HEK293 (cell line): ENCODE measurements around the gene SLFNL1.

Experiments used
- CTCF ChIA-PET: fragments of 350-600 bp; formaldehyde crosslinking; extraction: SDS; loops from one replicate; lab custom pipeline; 2021; ENCODE audit warnings: antibody characterized with exemption; lab: Yijun Ruan, JAX
- POLR2A ChIA-PET: fragments of 300-600 bp; formaldehyde crosslinking; extraction: SDS; loops from one replicate; lab custom pipeline; 2020; ENCODE audit warnings: antibody characterized with exemption, inconsistent platforms; lab: Yijun Ruan, JAX
- H3K27ac ChIP-seq: fragments of 200-500 bp; sonication (Bioruptor generic); 2 replicates; pipeline ENCODE4 v1.5.1; 2014; ENCODE audit warnings: low read depth, low read length, control low read depth, inconsistent platforms; ENCODE audit errors: extremely low read depth
- H3K36me3 ChIP-seq, 2 experiments: fragments of 200-500 bp in 1 of 2; sonication (Bioruptor generic) in 1 of 2; 1 replicate in 1 of 2; 2 replicates in 1 of 2; pipeline ENCODE4 v1.5.1; 2014 to 2017; ENCODE audit warnings: inconsistent platforms in 2 of 2, low read length in 2 of 2; ENCODE audit not compliant: control insufficient read depth in 2 of 2, insufficient read depth in 1 of 2
- H3K4me1 ChIP-seq: fragments of 200-500 bp; sonication (Bioruptor generic); 2 replicates; pipeline ENCODE4 v1.5.1; 2014; ENCODE audit warnings: mild to moderate bottlenecking, low read length, inconsistent platforms; ENCODE audit not compliant: control insufficient read depth, insufficient read depth
- H3K4me3 ChIP-seq: 2 replicates; pipeline ENCODE4 v1.5.1; 2011; ENCODE audit warnings: low read depth, mild to moderate bottlenecking, control low read depth, low read length, moderate library complexity
- H3K9me3 ChIP-seq: fragments of 200-500 bp; sonication (Bioruptor generic); 2 replicates; pipeline ENCODE4 v1.5.1; 2014; ENCODE audit warnings: low read depth, low read length, inconsistent platforms; ENCODE audit not compliant: control insufficient read depth, insufficient read depth
- KLF10 ChIP-seq: fragments of 450-650 bp; IDR thresholded peaks from 2 replicates; pipeline ENCODE4 v1.5.1; 2018; ENCODE audit warnings: missing biosample characterization, mild to moderate bottlenecking, missing genetic modification characterization
- MYNN ChIP-seq: fragments of 450-650 bp; formaldehyde crosslinking; IDR thresholded peaks from 2 replicates; pipeline ENCODE4 v1.5.1; 2016; ENCODE audit warnings: missing biosample characterization, missing genetic modification characterization, borderline replicate concordance
- ZFP41 ChIP-seq: fragments of 450-650 bp; formaldehyde crosslinking; IDR thresholded peaks from 2 replicates; pipeline ENCODE4 v1.5.1; 2016; ENCODE audit warnings: missing biosample characterization, missing genetic modification characterization, borderline replicate concordance
- ZNF114 ChIP-seq: fragments of 450-650 bp; formaldehyde crosslinking; IDR thresholded peaks from 2 replicates; pipeline ENCODE4 v1.5.0; 2017; ENCODE audit warnings: missing biosample characterization, missing genetic modification characterization
- ZNF121 ChIP-seq: fragments of 450-650 bp; formaldehyde crosslinking; IDR thresholded peaks from 2 replicates; pipeline ENCODE4 v1.5.1; 2016; ENCODE audit warnings: missing biosample characterization, missing genetic modification characterization
- ZNF133 ChIP-seq: fragments of 450-650 bp; formaldehyde crosslinking; IDR thresholded peaks from 2 replicates; pipeline ENCODE4 v1.5.1; 2016; ENCODE audit warnings: missing biosample characterization, missing genetic modification characterization
- ZNF155 ChIP-seq: fragments of 450-650 bp; formaldehyde crosslinking; IDR thresholded peaks from 2 replicates; pipeline ENCODE4 v1.5.1; 2016; ENCODE audit warnings: missing biosample characterization, missing genetic modification characterization
- ZNF341 ChIP-seq: fragments of 450-650 bp; formaldehyde crosslinking; IDR thresholded peaks from 2 replicates; pipeline ENCODE4; 2016; ENCODE audit warnings: low read depth, missing biosample characterization, missing genetic modification characterization
- ZNF366 ChIP-seq: fragments of 450-650 bp; formaldehyde crosslinking; conservative IDR thresholded peaks from 2 replicates; pipeline ENCODE4 v1.5.1; 2016; ENCODE audit warnings: missing biosample characterization, missing genetic modification characterization
- ZNF473 ChIP-seq: fragments of 450-650 bp; formaldehyde crosslinking; IDR thresholded peaks from 2 replicates; pipeline ENCODE4 v1.5.1; 2017; ENCODE audit warnings: missing biosample characterization, missing genetic modification characterization
- ZNF513 ChIP-seq: fragments of 450-650 bp; IDR thresholded peaks from 2 replicates; pipeline ENCODE4 v1.5.1; 2018; ENCODE audit warnings: missing biosample characterization, missing genetic modification characterization
- ZNF560 ChIP-seq: fragments of 450-650 bp; formaldehyde crosslinking; IDR thresholded peaks from 2 replicates; pipeline ENCODE4 v1.5.1; 2017; ENCODE audit warnings: missing biosample characterization, missing genetic modification characterization, borderline replicate concordance
- ZNF626 ChIP-seq: fragments of 450-650 bp; sonication (Bioruptor Pico); formaldehyde crosslinking; IDR thresholded peaks from 2 replicates; pipeline ENCODE4 v1.5.1; 2018; ENCODE audit warnings: missing biosample characterization, missing genetic modification characterization, inconsistent platforms
- ZNF670 ChIP-seq: fragments of 450-650 bp; formaldehyde crosslinking; IDR thresholded peaks from 2 replicates; pipeline ENCODE4 v1.5.1; 2016; ENCODE audit warnings: missing biosample characterization, missing genetic modification characterization, low read depth
- ZNF76 ChIP-seq: fragments of 450-650 bp; formaldehyde crosslinking; IDR thresholded peaks from 2 replicates; pipeline ENCODE4; 2016; ENCODE audit warnings: low read depth, missing biosample characterization, missing genetic modification characterization, borderline replicate concordance
- TF ChIP-seq, protein P1 (sequence below): fragments of 450-650 bp; formaldehyde crosslinking; IDR thresholded peaks from 2 replicates; pipeline ENCODE4 v1.5.1; 2016; ENCODE audit warnings: missing biosample characterization, missing genetic modification characterization
- TF ChIP-seq, protein P2 (sequence below): fragments of 450-650 bp; formaldehyde crosslinking; IDR thresholded peaks from 2 replicates; pipeline ENCODE4 v1.5.1; 2016; ENCODE audit warnings: missing biosample characterization, missing genetic modification characterization, borderline replicate concordance
- TF ChIP-seq, protein P3 (sequence below): fragments of 450-650 bp; formaldehyde crosslinking; IDR thresholded peaks from 2 replicates; pipeline ENCODE4 v1.5.1; 2017; ENCODE audit warnings: missing biosample characterization, mild to moderate bottlenecking, missing genetic modification characterization, moderate library complexity

The SLFNL1 gene

DNA sequence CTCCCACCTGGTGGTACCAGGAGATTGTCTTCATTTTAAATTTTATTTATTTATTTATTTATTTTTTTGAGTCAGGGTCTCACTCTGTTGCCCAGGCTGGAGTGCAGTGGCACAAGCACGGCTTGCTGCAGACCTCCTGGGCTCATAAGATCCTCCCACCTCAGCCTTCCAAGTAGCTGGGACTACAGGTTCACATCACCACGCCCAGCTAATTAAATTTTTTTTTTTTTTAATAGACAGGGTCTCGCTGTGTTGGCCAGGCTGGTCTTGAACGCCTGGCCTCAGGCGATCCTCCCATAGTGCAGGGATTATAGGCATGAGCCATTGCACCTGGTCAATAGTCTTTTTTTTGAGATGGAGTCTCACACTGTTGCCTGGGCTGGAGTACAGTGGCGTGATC lies 8.5 kb downstream of the SLFNL1 start:
- CTCF ChIA-PET: interaction anchor here (1.1 to 2.4 kb wide), 3 partner anchors 9 to 64 kb away, joined by 3 to 6 read pairs (median 3); no protein-coding TSS in a partner anchor
- Histone ChIP-seq H3K27ac (no peak overlapping the region), H3K9me3 (no peaks in the 10 kb centered on the region), H3K4me1 (no peaks in the 10 kb centered on the region), H3K4me3 (no peak overlapping the region), H3K36me3 (peaks cover 19 to 98% of the 10 kb centered on the region in 2 experiments)
- TF ChIP-seq ZNF341 (no peak), ZNF121 (peak; percentile 91), ZNF670 (tag by site-specific recombination) (no peak)
- POLR2A ChIA-PET: interaction anchor here (1.7 kb wide), 1 partner anchor 10 kb away, joined by 5 read pairs; no protein-coding TSS in a partner anchor

- H3K9me3 ChIP-seq: no peaks in the 10 kb centered on the region
- no peaks in the 10 kb centered on the region for H3K4me1 ChIP-seq
- peaks cover 29 to 99% of the 10 kb centered on the region in 2 experiments for H3K36me3 ChIP-seq
- no peak overlapping the region for H3K4me3 ChIP-seq
- no peak overlapping the region for H3K27ac ChIP-seq
- TF ChIP-seq ZNF560 (tag by site-specific recombination): no peak
- TF ChIP-seq ZNF366 (tag by site-specific recombination): no peak
- TF ChIP-seq, protein P1, sequence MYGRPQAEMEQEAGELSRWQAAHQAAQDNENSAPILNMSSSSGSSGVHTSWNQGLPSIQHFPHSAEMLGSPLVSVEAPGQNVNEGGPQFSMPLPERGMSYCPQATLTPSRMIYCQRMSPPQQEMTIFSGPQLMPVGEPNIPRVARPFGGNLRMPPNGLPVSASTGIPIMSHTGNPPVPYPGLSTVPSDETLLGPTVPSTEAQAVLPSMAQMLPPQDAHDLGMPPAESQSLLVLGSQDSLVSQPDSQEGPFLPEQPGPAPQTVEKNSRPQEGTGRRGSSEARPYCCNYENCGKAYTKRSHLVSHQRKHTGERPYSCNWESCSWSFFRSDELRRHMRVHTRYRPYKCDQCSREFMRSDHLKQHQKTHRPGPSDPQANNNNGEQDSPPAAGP: no peak
- no peak for TF ChIP-seq ZNF114 (tag by site-specific recombination)
- TF ChIP-seq ZNF513 (tag by site-specific recombination): no peak
- TF ChIP-seq ZNF133 (tag by site-specific recombination): no peak
- TF ChIP-seq ZNF473: no peak
- TF ChIP-seq, protein P2, sequence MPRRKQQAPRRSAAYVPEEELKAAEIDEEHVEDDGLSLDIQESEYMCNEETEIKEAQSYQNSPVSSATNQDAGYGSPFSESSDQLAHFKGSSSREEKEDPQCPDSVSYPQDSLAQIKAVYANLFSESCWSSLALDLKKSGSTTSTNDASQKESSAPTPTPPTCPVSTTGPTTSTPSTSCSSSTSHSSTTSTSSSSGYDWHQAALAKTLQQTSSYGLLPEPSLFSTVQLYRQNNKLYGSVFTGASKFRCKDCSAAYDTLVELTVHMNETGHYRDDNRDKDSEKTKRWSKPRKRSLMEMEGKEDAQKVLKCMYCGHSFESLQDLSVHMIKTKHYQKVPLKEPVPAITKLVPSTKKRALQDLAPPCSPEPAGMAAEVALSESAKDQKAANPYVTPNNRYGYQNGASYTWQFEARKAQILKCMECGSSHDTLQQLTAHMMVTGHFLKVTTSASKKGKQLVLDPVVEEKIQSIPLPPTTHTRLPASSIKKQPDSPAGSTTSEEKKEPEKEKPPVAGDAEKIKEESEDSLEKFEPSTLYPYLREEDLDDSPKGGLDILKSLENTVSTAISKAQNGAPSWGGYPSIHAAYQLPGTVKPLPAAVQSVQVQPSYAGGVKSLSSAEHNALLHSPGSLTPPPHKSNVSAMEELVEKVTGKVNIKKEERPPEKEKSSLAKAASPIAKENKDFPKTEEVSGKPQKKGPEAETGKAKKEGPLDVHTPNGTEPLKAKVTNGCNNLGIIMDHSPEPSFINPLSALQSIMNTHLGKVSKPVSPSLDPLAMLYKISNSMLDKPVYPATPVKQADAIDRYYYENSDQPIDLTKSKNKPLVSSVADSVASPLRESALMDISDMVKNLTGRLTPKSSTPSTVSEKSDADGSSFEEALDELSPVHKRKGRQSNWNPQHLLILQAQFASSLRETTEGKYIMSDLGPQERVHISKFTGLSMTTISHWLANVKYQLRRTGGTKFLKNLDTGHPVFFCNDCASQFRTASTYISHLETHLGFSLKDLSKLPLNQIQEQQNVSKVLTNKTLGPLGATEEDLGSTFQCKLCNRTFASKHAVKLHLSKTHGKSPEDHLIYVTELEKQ (tag by site-specific recombination): no peak
- no peak for TF ChIP-seq MYNN (tag by site-specific recombination)
- TF ChIP-seq, protein P3, sequence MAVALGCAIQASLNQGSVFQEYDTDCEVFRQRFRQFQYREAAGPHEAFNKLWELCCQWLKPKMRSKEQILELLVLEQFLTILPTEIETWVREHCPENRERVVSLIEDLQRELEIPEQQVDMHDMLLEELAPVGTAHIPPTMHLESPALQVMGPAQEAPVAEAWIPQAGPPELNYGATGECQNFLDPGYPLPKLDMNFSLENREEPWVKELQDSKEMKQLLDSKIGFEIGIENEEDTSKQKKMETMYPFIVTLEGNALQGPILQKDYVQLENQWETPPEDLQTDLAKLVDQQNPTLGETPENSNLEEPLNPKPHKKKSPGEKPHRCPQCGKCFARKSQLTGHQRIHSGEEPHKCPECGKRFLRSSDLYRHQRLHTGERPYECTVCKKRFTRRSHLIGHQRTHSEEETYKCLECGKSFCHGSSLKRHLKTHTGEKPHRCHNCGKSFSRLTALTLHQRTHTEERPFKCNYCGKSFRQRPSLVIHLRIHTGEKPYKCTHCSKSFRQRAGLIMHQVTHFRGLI (tag by site-specific recombination): no peak
- no peak for TF ChIP-seq ZFP41 (tag by site-specific recombination)
- TF ChIP-seq KLF10 (tag by site-specific recombination): no peak
- TF ChIP-seq ZNF76 (tag by site-specific recombination): no peak
- TF ChIP-seq ZNF626 (tag by site-specific recombination): no peak
- TF ChIP-seq ZNF155 (tag by site-specific recombination): no peak
- POLR2A ChIA-PET: no interaction called here
- CTCF ChIA-PET: no interaction called here
Observed at GRCh38 chr1:41010345-41010744, 11.2 kb downstream of the SLFNL1 start.
